Measurements from ENCODE around the gene MTPN. TPM values are rescaled to one million over a fixed set of nuclear protein-coding genes. Genes with fewer than 3 reads are reported as not detected.
A peak's percentile ranks its signal among the peaks of the same experiment; 100 is the strongest.

Gene MTPN
- total RNA-seq, 2 experiments from 2014 or later: 128 to 168 TPM

- ChIA-PET POLR2A (no interaction called here), CTCF (no interaction called here)
- no peak for DNase-seq
- Mint-ChIP-seq H3K4me1 (peaks cover 1% of the 10 kb centered on the region), H3K4me3 (no peak overlapping the region), H3K27ac (no peak overlapping the region), H3K9me3 (no peaks in the 10 kb centered on the region), H3K27me3 (no peaks in the 10 kb centered on the region), H3K36me3 (ENCODE audit: low read depth) (peaks cover 26% of the 10 kb centered on the region)
Measured at GRCh38 chr7:135928136-135928535, 49.0 kb downstream of the MTPN start.

- no peak for DNase-seq
- POLR2A ChIA-PET: no interaction called here
- H3K36me3 Mint-ChIP-seq (ENCODE audit: low read depth): peaks cover 28% of the 10 kb centered on the region
- no peaks in the 10 kb centered on the region for H3K27me3 Mint-ChIP-seq
- H3K9me3 Mint-ChIP-seq: no peaks in the 10 kb centered on the region
- CTCF ChIA-PET: no interaction called here
- no peak overlapping the region for H3K4me3 Mint-ChIP-seq
- no peak overlapping the region for H3K27ac Mint-ChIP-seq
- no peaks in the 10 kb centered on the region for H3K4me1 Mint-ChIP-seq
Measured at GRCh38 chr7:135925210-135925609, 51.9 kb downstream of the MTPN start.

- CTCF ChIA-PET: no interaction called here
- POLR2A ChIA-PET: no interaction called here
- H3K27ac Mint-ChIP-seq: no peak overlapping the region
- no peaks in the 10 kb centered on the region for H3K9me3 Mint-ChIP-seq
- H3K36me3 Mint-ChIP-seq (ENCODE audit: low read depth): peaks cover 22% of the 10 kb centered on the region
- no peaks in the 10 kb centered on the region for H3K27me3 Mint-ChIP-seq
- H3K4me1 Mint-ChIP-seq: no peaks in the 10 kb centered on the region
- no peak for DNase-seq
- H3K4me3 Mint-ChIP-seq: no peak overlapping the region
Measured at GRCh38 chr7:135924302-135924701, 52.9 kb downstream of the MTPN start.

- Mint-ChIP-seq H3K27me3 (no peaks in the 10 kb centered on the region), H3K4me3 (no peak overlapping the region), H3K4me1 (no peaks in the 10 kb centered on the region), H3K9me3 (no peaks in the 10 kb centered on the region), H3K27ac (no peak overlapping the region), H3K36me3 (ENCODE audit: low read depth) (peaks cover 17% of the 10 kb centered on the region)
- no peak for DNase-seq
- CTCF ChIA-PET: no interaction called here
- POLR2A ChIA-PET: no interaction called here
Measured at GRCh38 chr7:135922263-135922662, 54.9 kb downstream of the MTPN start.

DNA sequence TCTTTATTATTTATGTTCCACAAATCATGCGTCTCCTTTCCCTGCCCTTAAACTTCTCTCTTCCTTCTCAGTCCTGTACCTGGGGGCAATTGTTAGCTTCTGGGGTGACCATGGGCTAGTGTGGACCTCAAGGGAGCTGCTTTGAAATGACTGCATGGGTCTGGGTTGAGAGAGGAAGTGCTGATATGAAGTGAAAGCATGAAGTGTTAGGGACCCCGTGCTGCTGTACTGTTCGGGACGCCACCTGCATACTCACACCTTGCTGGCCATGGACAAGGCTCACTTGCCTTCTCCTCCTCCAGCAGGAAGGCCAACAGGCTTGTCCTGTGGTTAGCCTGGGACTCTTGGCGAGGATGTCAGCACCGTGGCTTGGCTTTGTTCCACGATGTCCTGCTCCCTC lies 56.7 kb downstream of the MTPN start:
- DNase-seq: no peak
- H3K9me3 Mint-ChIP-seq: no peaks in the 10 kb centered on the region
- H3K27ac Mint-ChIP-seq: peak overlapping the region; percentile 38
- ChIA-PET CTCF (no interaction called here), POLR2A (no interaction called here)
- no peak overlapping the region for H3K4me3 Mint-ChIP-seq
- no peaks in the 10 kb centered on the region for H3K4me1 Mint-ChIP-seq
- no peaks in the 10 kb centered on the region for H3K27me3 Mint-ChIP-seq
- H3K36me3 Mint-ChIP-seq (ENCODE audit: low read depth): peaks cover 6% of the 10 kb centered on the region

DNA sequence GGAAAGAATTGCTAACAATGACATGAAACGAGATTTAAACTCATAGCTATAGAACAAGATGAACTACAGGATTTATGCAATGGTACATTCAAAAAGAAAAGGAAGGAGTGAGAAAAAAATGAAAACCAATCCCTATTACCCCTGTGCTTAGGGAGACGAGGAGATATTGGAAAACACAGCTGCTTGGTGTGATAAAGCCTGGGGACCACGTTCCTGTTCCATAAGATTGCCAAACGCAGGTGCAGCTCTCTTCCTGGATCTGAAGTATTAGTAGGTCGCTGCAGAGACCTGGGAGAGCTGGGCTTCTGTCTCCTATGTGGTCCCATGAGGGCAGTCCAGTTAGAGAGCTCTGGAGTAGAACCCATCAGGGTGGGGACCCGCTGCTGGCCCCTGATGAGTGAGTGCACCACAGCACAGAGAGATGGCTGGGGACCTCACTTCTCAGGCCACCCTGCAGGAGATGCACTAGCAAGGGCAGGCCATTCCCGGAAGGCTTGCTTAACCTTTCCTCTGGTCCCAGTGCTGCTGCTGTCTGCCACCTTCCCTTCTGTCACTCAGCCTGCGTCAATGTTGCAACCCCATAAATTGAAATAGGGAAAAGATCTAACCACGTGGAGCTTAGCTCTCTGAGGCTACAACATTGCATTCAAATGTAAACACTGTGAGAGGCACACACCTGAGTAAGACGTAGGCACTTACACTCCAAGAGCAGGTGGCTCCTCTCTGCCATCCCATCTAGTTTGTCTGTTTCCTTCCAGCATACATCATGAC lies 57.9 kb downstream of the MTPN start:
- no peak for DNase-seq
- no peaks in the 10 kb centered on the region for H3K9me3 Mint-ChIP-seq
- H3K27ac Mint-ChIP-seq: no peak overlapping the region
- no peaks in the 10 kb centered on the region for H3K27me3 Mint-ChIP-seq
- peaks cover 6% of the 10 kb centered on the region for H3K36me3 Mint-ChIP-seq (ENCODE audit: low read depth)
- CTCF ChIA-PET: no interaction called here
- H3K4me3 Mint-ChIP-seq: no peak overlapping the region
- no peaks in the 10 kb centered on the region for H3K4me1 Mint-ChIP-seq
- POLR2A ChIA-PET: no interaction called here

DNA sequence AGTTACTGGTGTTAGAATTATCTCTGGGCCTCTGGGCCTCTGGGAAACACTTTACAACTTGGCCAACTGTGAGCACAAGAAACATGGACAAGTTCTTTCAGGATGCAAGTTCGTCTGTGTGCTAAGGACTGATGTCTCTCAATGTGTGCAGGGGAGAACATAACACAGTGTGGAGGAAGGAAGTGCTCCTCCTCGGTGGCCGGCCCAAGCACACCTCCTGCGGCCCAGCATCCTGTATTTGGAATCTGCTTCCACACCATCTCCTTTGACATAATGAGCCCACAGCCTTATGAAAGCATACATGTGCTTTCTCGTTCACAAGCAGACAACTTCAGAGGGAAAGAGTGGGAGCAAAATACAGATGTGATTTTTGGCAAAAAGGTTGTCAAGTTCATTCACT lies 59.0 kb downstream of the MTPN start:
- Mint-ChIP-seq H3K9me3 (no peaks in the 10 kb centered on the region), H3K36me3 (ENCODE audit: low read depth) (peaks cover 2% of the 10 kb centered on the region), H3K27me3 (no peaks in the 10 kb centered on the region), H3K4me1 (no peaks in the 10 kb centered on the region), H3K4me3 (no peak overlapping the region), H3K27ac (no peak overlapping the region)
- no peak for DNase-seq
- ChIA-PET CTCF (no interaction called here), POLR2A (no interaction called here)

DNA sequence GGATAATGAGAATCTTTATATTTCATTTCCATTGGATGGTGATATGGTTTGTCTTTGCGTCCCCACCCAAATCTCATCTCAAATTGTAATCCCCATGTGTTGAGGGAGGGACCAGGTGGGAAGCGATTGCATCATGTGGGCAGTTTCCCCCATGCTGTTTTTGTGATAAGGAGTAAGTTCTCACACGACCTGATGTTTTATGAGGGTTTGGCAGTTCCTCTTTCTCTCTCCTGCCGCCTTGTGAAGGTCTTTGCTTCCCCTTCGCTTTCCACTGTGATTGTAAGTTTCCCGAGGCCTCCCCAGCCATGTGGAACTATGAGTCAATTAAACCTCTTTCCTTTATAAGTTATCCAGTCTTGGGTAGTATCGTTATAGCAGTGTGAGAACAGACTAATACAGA lies 59.4 kb downstream of the MTPN start:
- POLR2A ChIA-PET: no interaction called here
- H3K4me3 Mint-ChIP-seq: no peak overlapping the region

GRCh38 chr7:135914346-135914745 lies 62.8 kb downstream of the MTPN start:
- Mint-ChIP-seq H3K4me1 (no peaks in the 10 kb centered on the region), H3K36me3 (ENCODE audit: low read depth) (no peaks in the 10 kb centered on the region), H3K9me3 (no peaks in the 10 kb centered on the region), H3K27ac (no peak overlapping the region), H3K4me3 (no peak overlapping the region), H3K27me3 (no peaks in the 10 kb centered on the region)
- ChIA-PET CTCF (no interaction called here), POLR2A (no interaction called here)
- DNase-seq: no peak

More for the DNA sequence above, 59.4 kb downstream of the MTPN start:
- Mint-ChIP-seq H3K27ac (no peak overlapping the region), H3K4me1 (no peaks in the 10 kb centered on the region), H3K36me3 (ENCODE audit: low read depth) (peaks cover 2% of the 10 kb centered on the region), H3K27me3 (no peaks in the 10 kb centered on the region), H3K9me3 (no peaks in the 10 kb centered on the region)
- DNase-seq: no peak
- CTCF ChIA-PET: no interaction called here

GRCh38 chr7:135913404-135913803 lies 63.8 kb downstream of the MTPN start:
- Mint-ChIP-seq H3K4me3 (no peak overlapping the region), H3K27me3 (no peaks in the 10 kb centered on the region), H3K36me3 (ENCODE audit: low read depth) (no peaks in the 10 kb centered on the region), H3K4me1 (no peaks in the 10 kb centered on the region), H3K27ac (no peak overlapping the region), H3K9me3 (no peaks in the 10 kb centered on the region)
- DNase-seq: no peak
- POLR2A ChIA-PET: no interaction called here
- CTCF ChIA-PET: no interaction called here

DNA sequence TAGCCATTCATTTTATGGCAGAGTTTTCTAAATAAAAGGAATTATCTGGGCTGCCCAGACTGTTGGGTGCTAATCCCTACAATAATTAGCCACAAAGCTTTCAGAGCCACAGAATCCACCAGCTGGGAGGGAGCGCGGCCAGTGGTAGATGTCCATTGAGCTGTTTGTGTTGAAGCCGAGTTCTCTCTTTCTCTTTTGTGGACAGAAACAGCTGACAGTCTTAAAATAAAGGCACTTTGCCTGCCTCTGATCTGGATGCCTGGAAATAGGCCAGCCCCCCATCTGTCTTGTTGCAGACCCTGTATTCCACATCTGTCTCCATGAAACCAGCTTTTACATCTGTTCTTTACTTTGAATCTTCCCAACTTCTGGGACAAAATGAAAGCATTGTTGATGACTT lies 66.1 kb downstream of the MTPN start:
- Mint-ChIP-seq H3K36me3 (ENCODE audit: low read depth) (no peaks in the 10 kb centered on the region), H3K27me3 (no peaks in the 10 kb centered on the region), H3K4me1 (no peaks in the 10 kb centered on the region), H3K4me3 (no peak overlapping the region), H3K9me3 (no peaks in the 10 kb centered on the region), H3K27ac (no peak overlapping the region)
- ChIA-PET CTCF (no interaction called here), POLR2A (no interaction called here)
- no peak for DNase-seq

DNA sequence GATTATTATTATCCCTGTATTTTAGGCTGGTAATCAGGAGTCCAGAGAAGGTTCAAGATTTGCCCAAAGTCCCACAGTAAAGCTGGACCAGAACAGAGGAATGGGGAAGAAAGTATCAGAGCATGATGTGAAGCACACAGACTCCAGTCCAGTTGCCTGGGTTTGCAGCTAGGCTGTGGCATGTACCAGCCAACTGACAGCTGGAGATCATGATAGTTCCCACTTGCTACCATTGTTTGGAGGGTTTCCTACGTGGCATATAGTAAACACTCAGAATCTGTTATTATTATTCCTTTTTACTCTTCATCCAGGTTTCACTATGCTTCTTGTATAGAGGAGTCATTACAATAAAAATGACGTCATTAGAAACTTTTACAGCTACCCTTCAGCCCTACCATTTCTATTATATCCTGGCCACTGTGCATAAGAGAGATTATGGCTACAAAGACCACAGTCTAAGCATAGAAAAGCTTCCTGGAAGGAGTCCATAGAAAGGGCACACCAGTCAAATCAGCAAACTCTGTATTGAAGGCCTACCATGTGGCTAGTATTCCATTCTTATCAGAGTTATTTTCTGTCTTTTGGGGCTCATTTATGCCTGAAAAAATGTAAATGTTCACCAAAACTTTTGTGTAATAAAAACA lies 66.6 kb downstream of the MTPN start:
- no peak for DNase-seq
- ChIA-PET CTCF (no interaction called here), POLR2A (no interaction called here)
- Mint-ChIP-seq H3K4me3 (no peak overlapping the region), H3K27me3 (no peaks in the 10 kb centered on the region), H3K36me3 (ENCODE audit: low read depth) (no peaks in the 10 kb centered on the region), H3K4me1 (no peaks in the 10 kb centered on the region), H3K27ac (no peak overlapping the region), H3K9me3 (no peaks in the 10 kb centered on the region)

DNA sequence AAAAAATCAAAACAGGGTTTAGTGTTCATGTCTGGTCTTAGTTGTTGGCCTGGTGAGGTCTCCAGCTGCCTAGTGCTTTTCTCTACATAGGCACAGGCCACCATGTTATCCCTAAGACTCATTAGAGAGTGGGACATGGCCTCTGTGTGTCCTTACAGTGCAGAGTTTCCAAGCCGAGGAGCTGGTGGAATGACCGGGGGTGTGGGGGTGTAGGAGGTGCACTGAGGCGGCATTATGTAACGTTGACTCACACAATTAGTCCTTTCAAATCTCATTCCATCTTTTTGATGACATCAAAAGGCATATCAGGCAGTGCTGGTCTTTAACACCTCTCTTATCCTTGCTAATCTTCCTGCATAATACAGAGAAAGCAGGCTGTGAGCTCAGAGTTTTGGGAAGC lies 71.3 kb downstream of the MTPN start:
- Mint-ChIP-seq H3K4me3 (no peak overlapping the region), H3K36me3 (ENCODE audit: low read depth) (no peaks in the 10 kb centered on the region), H3K27me3 (no peaks in the 10 kb centered on the region), H3K27ac (no peak overlapping the region), H3K9me3 (no peaks in the 10 kb centered on the region), H3K4me1 (no peaks in the 10 kb centered on the region)
- POLR2A ChIA-PET: no interaction called here
- CTCF ChIA-PET: no interaction called here
- no peak for DNase-seq

- no peaks in the 10 kb centered on the region for H3K27me3 Mint-ChIP-seq
- no peak for DNase-seq
- ChIA-PET POLR2A (no interaction called here), CTCF (interaction anchor here (0.6 kb wide), 1 partner anchor 216 kb away, joined by 3 read pairs; no protein-coding TSS in a partner anchor)
- H3K36me3 Mint-ChIP-seq (ENCODE audit: low read depth): no peaks in the 10 kb centered on the region
- no peaks in the 10 kb centered on the region for H3K4me1 Mint-ChIP-seq
- no peak overlapping the region for H3K27ac Mint-ChIP-seq
- no peak overlapping the region for H3K4me3 Mint-ChIP-seq
- no peaks in the 10 kb centered on the region for H3K9me3 Mint-ChIP-seq
Measured at GRCh38 chr7:135905355-135905754, 71.8 kb downstream of the MTPN start.
